Activated T-cell treated with anti-CD3 and anti-CD28 coated beads, Interleukin-2, amount 50 U/mL, for 24 hours (primary cell): ENCODE results near the gene SARDH.
A peak's percentile ranks its signal among the peaks of the same experiment; 100 is the strongest.

Experiments
- DNase-seq: peaks from one replicate; pipeline ENCODE4 v3.0.0-alpha.2; 2020
- H3K27ac Mint-ChIP-seq: 2 replicates; pipeline ENCODE4 v1.8.0; 2020; ENCODE audit warnings: mild to moderate bottlenecking, mixed read lengths
- H3K27me3 Mint-ChIP-seq: 2 replicates; pipeline ENCODE4 v1.8.0; 2020; ENCODE audit warnings: mixed read lengths
- H3K36me3 Mint-ChIP-seq: 2 replicates; pipeline ENCODE4 v1.8.0; 2020; ENCODE audit warnings: low read depth, mixed read lengths
- H3K4me1 Mint-ChIP-seq: 2 replicates; pipeline ENCODE4 v1.8.0; 2020; ENCODE audit warnings: low read depth, mixed read lengths
- H3K4me3 Mint-ChIP-seq: 2 replicates; pipeline ENCODE4 v1.8.0; 2020; ENCODE audit warnings: mild to moderate bottlenecking, moderate library complexity, mixed read lengths
- H3K9me3 Mint-ChIP-seq: 2 replicates; pipeline ENCODE4 v1.8.0; 2020; ENCODE audit warnings: mixed read lengths

SARDH gene

GRCh38 chr9:133689151-133689763 is 48.9 kb downstream of the SARDH start:
- H3K27me3 Mint-ChIP-seq = no peaks in the 10 kb centered on the region
- no peak overlapping the region for H3K4me3 Mint-ChIP-seq
- H3K9me3 Mint-ChIP-seq = no peaks in the 10 kb centered on the region
- H3K27ac Mint-ChIP-seq = no peak overlapping the region
- no peak for DNase-seq
- H3K36me3 Mint-ChIP-seq = peaks cover 23% of the 10 kb centered on the region
- H3K4me1 Mint-ChIP-seq = peaks cover 29% of the 10 kb centered on the region

- H3K27me3 Mint-ChIP-seq = no peaks in the 10 kb centered on the region
- H3K9me3 Mint-ChIP-seq = no peaks in the 10 kb centered on the region
- peaks cover 18% of the 10 kb centered on the region for H3K36me3 Mint-ChIP-seq
- no peak overlapping the region for H3K4me3 Mint-ChIP-seq
- DNase-seq = no peak
- H3K27ac Mint-ChIP-seq = no peak overlapping the region
- H3K4me1 Mint-ChIP-seq = peaks cover 39% of the 10 kb centered on the region
These were observed 50.0 kb downstream of the SARDH start for GRCh38 chr9:133687856-133688761.

GRCh38 chr9:133686642-133687575 is 51.2 kb downstream of the SARDH start:
- Mint-ChIP-seq H3K9me3 (no peaks in the 10 kb centered on the region), H3K27me3 (no peaks in the 10 kb centered on the region), H3K4me1 (peaks cover 41% of the 10 kb centered on the region), H3K4me3 (no peak overlapping the region), H3K36me3 (peaks cover 17% of the 10 kb centered on the region), H3K27ac (no peak overlapping the region)
- DNase-seq = no peak

- Mint-ChIP-seq H3K27ac (no peak overlapping the region), H3K4me1 (peaks cover 34% of the 10 kb centered on the region), H3K36me3 (peaks cover 11% of the 10 kb centered on the region), H3K4me3 (no peak overlapping the region), H3K27me3 (no peaks in the 10 kb centered on the region), H3K9me3 (no peaks in the 10 kb centered on the region)
- DNase-seq = no peak
These were observed 52.2 kb downstream of the SARDH start for GRCh38 chr9:133685653-133686609.

- Mint-ChIP-seq H3K4me3 (no peak overlapping the region), H3K27ac (peak overlapping the region; percentile 47), H3K36me3 (peaks cover 11% of the 10 kb centered on the region), H3K27me3 (no peaks in the 10 kb centered on the region), H3K9me3 (no peaks in the 10 kb centered on the region), H3K4me1 (peaks cover 34% of the 10 kb centered on the region)
- no peak for DNase-seq
These were observed 53.2 kb downstream of the SARDH start for GRCh38 chr9:133684936-133685361.

GRCh38 chr9:133684121-133684935 is 53.8 kb downstream of the SARDH start:
- no peaks in the 10 kb centered on the region for H3K9me3 Mint-ChIP-seq
- H3K4me3 Mint-ChIP-seq = peak overlapping the region; percentile 71
- H3K36me3 Mint-ChIP-seq = peaks cover 9% of the 10 kb centered on the region
- peaks cover 34% of the 10 kb centered on the region for H3K4me1 Mint-ChIP-seq
- no peak for DNase-seq
- H3K27ac Mint-ChIP-seq = peak overlapping the region; percentile 96
- H3K27me3 Mint-ChIP-seq = no peaks in the 10 kb centered on the region

GRCh38 chr9:133683586-133684120 is 54.5 kb downstream of the SARDH start:
- DNase-seq = peak; percentile 78
- Mint-ChIP-seq H3K27ac (peak overlapping the region; percentile 96), H3K4me3 (peak overlapping the region; percentile 71), H3K27me3 (no peaks in the 10 kb centered on the region), H3K9me3 (no peaks in the 10 kb centered on the region), H3K36me3 (peaks cover 9% of the 10 kb centered on the region), H3K4me1 (peaks cover 35% of the 10 kb centered on the region)

- Mint-ChIP-seq H3K9me3 (no peaks in the 10 kb centered on the region), H3K27me3 (no peaks in the 10 kb centered on the region), H3K4me1 (peaks cover 42% of the 10 kb centered on the region), H3K36me3 (peaks cover 9% of the 10 kb centered on the region), H3K4me3 (peak overlapping the region; percentile 71), H3K27ac (peak overlapping the region; percentile 96)
- no peak for DNase-seq
These were observed 55.1 kb downstream of the SARDH start for GRCh38 chr9:133682818-133683585.

- Mint-ChIP-seq H3K4me1 (peaks cover 54% of the 10 kb centered on the region), H3K36me3 (peaks cover 9% of the 10 kb centered on the region), H3K4me3 (no peak overlapping the region), H3K27ac (no peak overlapping the region), H3K9me3 (no peaks in the 10 kb centered on the region), H3K27me3 (no peaks in the 10 kb centered on the region)
- DNase-seq = no peak
These were observed 56.4 kb downstream of the SARDH start for GRCh38 chr9:133681658-133682306.

GRCh38 chr9:133680976-133681657 is 57.0 kb downstream of the SARDH start:
- no peaks in the 10 kb centered on the region for H3K27me3 Mint-ChIP-seq
- no peaks in the 10 kb centered on the region for H3K9me3 Mint-ChIP-seq
- no peak overlapping the region for H3K27ac Mint-ChIP-seq
- H3K4me1 Mint-ChIP-seq = peaks cover 61% of the 10 kb centered on the region
- DNase-seq = no peak
- peaks cover 9% of the 10 kb centered on the region for H3K36me3 Mint-ChIP-seq
- no peak overlapping the region for H3K4me3 Mint-ChIP-seq

GRCh38 chr9:133680250-133680975 is 57.7 kb downstream of the SARDH start:
- Mint-ChIP-seq H3K4me3 (no peak overlapping the region), H3K27ac (no peak overlapping the region), H3K4me1 (peaks cover 66% of the 10 kb centered on the region), H3K9me3 (no peaks in the 10 kb centered on the region), H3K36me3 (peaks cover 9% of the 10 kb centered on the region), H3K27me3 (no peaks in the 10 kb centered on the region)
- DNase-seq = no peak
